MG63 (cell line): ENCODE results near the gene ITGAX. TPM values are rescaled to one million over a fixed set of nuclear protein-coding genes. Genes with fewer than 3 reads are reported as not detected.

Experiments used
- total RNA-seq: library from RNA; depleted of rRNA; stranded (reverse); fragments of >200 nt; shearing (Covaris generic); gene quantifications from 2 replicates; pipeline ENCODE4 v1.2.3, GENCODE V29; 2014; ENCODE audit warnings: low replicate concordance; rRNA removed

ITGAX gene
- total RNA-seq, 1 experiment from 2014 or later: 0.46 TPM

Other genes with a start within 250 kb of the ITGAX start
- gene BCKDK, start 246.8 kb upstream of the ITGAX start, total RNA-seq: 24.1 and 42.5 TPM in 2 replicates
- 59.1 and 78.2 TPM in 2 replicates for gene KAT8, start 237.5 kb upstream of the ITGAX start, total RNA-seq
- gene PRSS8, start 219.4 kb upstream of the ITGAX start, total RNA-seq: not detected in 2 replicates
- gene PRSS36, start 205.1 kb upstream of the ITGAX start, total RNA-seq: 1.7 TPM in 1 of 2 replicates, not detected in the other
- 14.5 and 17.2 TPM in 2 replicates for gene FUS, start 175.0 kb upstream of the ITGAX start, total RNA-seq
- not detected in 2 replicates for gene PYCARD, start 152.4 kb upstream of the ITGAX start, total RNA-seq
- gene TRIM72, start 141.1 kb upstream of the ITGAX start, total RNA-seq: not detected in 2 replicates
- not detected in 2 replicates for gene PYDC1, start 138.0 kb upstream of the ITGAX start, total RNA-seq
- gene ITGAM, start 95.2 kb upstream of the ITGAX start, total RNA-seq: not detected in 2 replicates
- gene ITGAD, start 38.2 kb downstream of the ITGAX start, total RNA-seq: not detected in 2 replicates
- not detected in 2 replicates for gene COX6A2, start 73.2 kb downstream of the ITGAX start, total RNA-seq
- gene ZNF843, start 87.6 kb downstream of the ITGAX start, total RNA-seq: not detected in 2 replicates
- gene ARMC5, start 104.3 kb downstream of the ITGAX start, total RNA-seq: 11.3 and 12.7 TPM in 2 replicates
- 39.1 and 48.1 TPM in 2 replicates for gene TGFB1I1, start 117.0 kb downstream of the ITGAX start, total RNA-seq
- not detected in 2 replicates for gene SLC5A2, start 127.9 kb downstream of the ITGAX start, total RNA-seq
- gene RUSF1, start 153.2 kb downstream of the ITGAX start, total RNA-seq: 20.6 and 27.9 TPM in 2 replicates
- not detected in 2 replicates for gene AHSP, start 172.7 kb downstream of the ITGAX start, total RNA-seq